ENCODE results near the gene EP400. TPM values are rescaled to one million over a fixed set of nuclear protein-coding genes. Genes with fewer than 3 reads are reported as not detected.

EP400 gene
- total and polyA plus RNA-seq, 7 experiments from 2014 or later = 2.8 to 86.8 (median 79.5) TPM

- peaks cover 0 to 66% (median 9%) of the 10 kb centered on the region in 3 experiments for H3K36me3 ChIP-seq (ENCODE audit: control insufficient read depth in 2 of 3, insufficient read depth in 3 of 3, low read length in 3 of 3)
- CTCF ChIA-PET = no interaction called here
- no peak overlapping the region for H3K27ac ChIP-seq (ENCODE audit: low read depth, low read length)
- no peak overlapping the region for H3K4me3 ChIP-seq (ENCODE audit: low read length)
- Mint-ChIP-seq H3K4me3 (no peak overlapping the region), H3K9me3 (no peaks in the 10 kb centered on the region), H3K4me1 (peaks cover 0 to 4% (median 0%) of the 10 kb centered on the region in 7 donors), H3K36me3 (peaks cover 4 to 35% (median 16%) of the 10 kb centered on the region in 5 donors), H3K27ac (peak overlapping the region in 2 of 9 donors; percentile 6 to 66), H3K27me3 (no peaks in the 10 kb centered on the region)
- POLR2A ChIA-PET = no interaction called here
- DNase-seq = no peak
- no peaks in the 10 kb centered on the region for H3K27me3 ChIP-seq (ENCODE audit: control insufficient read depth in 2 of 2, insufficient read depth in 2 of 2, low read length in 2 of 2)
- no peak for ATAC-seq
- H3K4me1 ChIP-seq (ENCODE audit: control insufficient read depth in 2 of 2, insufficient read depth in 2 of 2, low read length in 2 of 2) = no peaks in the 10 kb centered on the region
- intact Hi-C loops (cut with micrococcal nuclease) = no loop called here
- H3K9me3 ChIP-seq (ENCODE audit: control insufficient read depth in 2 of 3, low read length in 3 of 3) = no peaks in the 10 kb centered on the region
Observed at GRCh38 chr12:132111654-132112304, 162.0 kb downstream of the EP400 start.

GRCh38 chr12:132114667-132115066, 164.9 kb downstream of the EP400 start:
- ChIA-PET POLR2A (no interaction called here), CTCF (no interaction called here)
- DNase-seq (no peak), ATAC-seq (no peak)
- Mint-ChIP-seq H3K9me3 (no peaks in the 10 kb centered on the region), H3K4me1 (peaks cover 0 to 2% (median 0%) of the 10 kb centered on the region in 7 donors), H3K27me3 (no peaks in the 10 kb centered on the region), H3K27ac (no peak overlapping the region), H3K36me3 (peaks cover 4 to 25% (median 13%) of the 10 kb centered on the region in 5 donors), H3K4me3 (no peak overlapping the region)
- Histone ChIP-seq H3K4me3 (ENCODE audit: low read length) (no peak overlapping the region), H3K27me3 (ENCODE audit: control insufficient read depth in 2 of 2, insufficient read depth in 2 of 2, low read length in 2 of 2) (no peaks in the 10 kb centered on the region), H3K27ac (ENCODE audit: low read depth, low read length) (no peak overlapping the region), H3K36me3 (ENCODE audit: control insufficient read depth in 2 of 3, insufficient read depth in 3 of 3, low read length in 3 of 3) (peaks cover 0 to 58% (median 9%) of the 10 kb centered on the region in 3 experiments), H3K4me1 (ENCODE audit: control insufficient read depth in 2 of 2, insufficient read depth in 2 of 2, low read length in 2 of 2) (no peaks in the 10 kb centered on the region), H3K9me3 (ENCODE audit: control insufficient read depth in 2 of 3, low read length in 3 of 3) (no peaks in the 10 kb centered on the region)
- intact Hi-C loops (cut with micrococcal nuclease) = no loop called here

DNA sequence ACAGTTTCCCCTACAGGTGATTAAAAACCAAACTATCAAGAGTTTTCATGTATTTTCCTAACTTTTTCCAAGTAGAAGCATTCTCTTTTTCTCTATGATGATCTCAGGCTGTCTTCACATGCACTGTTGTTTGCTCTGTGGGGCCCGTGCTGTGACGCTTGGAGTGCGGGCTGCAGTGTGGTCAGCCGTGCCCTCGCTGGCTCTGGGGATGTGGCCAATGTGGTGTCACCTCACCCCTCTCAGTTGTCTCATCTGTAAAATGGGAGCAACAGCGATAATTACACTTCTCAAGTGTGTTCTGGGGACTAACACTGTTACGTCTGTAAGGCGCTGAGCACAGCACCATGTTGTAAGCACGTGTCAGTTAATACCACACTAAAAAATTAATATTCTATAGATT, 165.8 kb downstream of the EP400 start:
- H3K9me3 ChIP-seq (ENCODE audit: control insufficient read depth in 2 of 3, low read length in 3 of 3) = no peaks in the 10 kb centered on the region
- ChIA-PET CTCF (no interaction called here), POLR2A (no interaction called here)
- no peak overlapping the region for H3K4me3 Mint-ChIP-seq
- no peaks in the 10 kb centered on the region for H3K27me3 Mint-ChIP-seq
- H3K36me3 Mint-ChIP-seq = peaks cover 4 to 23% (median 10%) of the 10 kb centered on the region in 5 donors
- H3K4me1 Mint-ChIP-seq = peaks cover 0 to 2% (median 0%) of the 10 kb centered on the region in 7 donors
- peaks cover 0 to 54% (median 5%) of the 10 kb centered on the region in 3 experiments for H3K36me3 ChIP-seq (ENCODE audit: control insufficient read depth in 2 of 3, insufficient read depth in 3 of 3, low read length in 3 of 3)
- no peak for DNase-seq
- H3K27ac Mint-ChIP-seq = no peak overlapping the region
- H3K9me3 Mint-ChIP-seq = no peaks in the 10 kb centered on the region
- H3K4me1 ChIP-seq (ENCODE audit: control insufficient read depth in 2 of 2, insufficient read depth in 2 of 2, low read length in 2 of 2) = no peaks in the 10 kb centered on the region
- no peak for ATAC-seq
- H3K27ac ChIP-seq (ENCODE audit: low read depth, low read length) = no peak overlapping the region
- no peak overlapping the region for H3K4me3 ChIP-seq (ENCODE audit: low read length)
- H3K27me3 ChIP-seq (ENCODE audit: control insufficient read depth in 2 of 2, insufficient read depth in 2 of 2, low read length in 2 of 2) = no peaks in the 10 kb centered on the region
- intact Hi-C loops (cut with micrococcal nuclease) = no loop called here

DNA sequence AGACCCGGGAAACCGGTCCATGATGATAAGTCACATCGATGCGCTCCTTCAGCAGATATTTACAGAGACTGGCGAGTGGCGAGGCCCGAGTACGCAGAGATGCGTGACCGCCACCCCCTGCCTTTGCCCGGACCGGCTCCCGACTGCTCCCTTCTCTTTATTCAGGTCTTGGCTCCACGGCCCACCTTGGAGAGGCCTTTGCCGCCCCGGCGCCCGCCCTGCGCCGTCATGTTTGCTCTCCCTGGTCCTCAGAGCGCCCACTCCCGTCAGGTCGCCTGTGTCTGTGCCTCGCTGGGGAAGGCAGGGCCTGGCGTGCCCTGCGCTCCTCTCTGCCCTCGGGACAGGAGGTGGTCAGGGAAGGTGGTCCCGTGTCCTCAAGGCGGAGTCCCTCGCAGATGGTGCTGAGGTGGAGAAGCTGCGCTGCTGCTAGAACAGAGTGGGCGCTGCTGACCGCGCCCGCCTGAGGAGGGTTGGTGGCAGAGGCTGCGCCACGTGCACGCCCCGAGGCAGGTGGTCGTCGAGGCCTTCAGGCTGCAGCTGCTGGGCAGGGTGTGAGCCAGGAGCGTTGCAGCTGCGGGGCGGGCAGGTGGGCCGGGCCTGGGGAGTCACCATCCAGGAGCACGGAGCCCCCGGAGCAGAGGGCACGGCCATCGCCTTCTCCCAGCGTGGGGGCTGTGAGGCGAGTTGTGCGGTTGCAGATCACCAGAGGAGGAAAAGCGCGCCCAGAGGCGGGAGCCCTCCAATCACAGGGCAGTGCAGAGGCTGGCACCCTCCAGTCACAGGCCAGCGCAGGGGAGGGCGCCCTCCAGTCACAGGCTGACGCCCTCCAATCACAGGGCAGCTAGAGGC, 167.2 kb downstream of the EP400 start:
- no peaks in the 10 kb centered on the region for H3K9me3 Mint-ChIP-seq
- no peaks in the 10 kb centered on the region for H3K27me3 Mint-ChIP-seq
- no peak overlapping the region for H3K4me3 Mint-ChIP-seq
- Histone ChIP-seq H3K27me3 (ENCODE audit: control insufficient read depth in 2 of 2, insufficient read depth in 2 of 2, low read length in 2 of 2) (no peaks in the 10 kb centered on the region), H3K36me3 (ENCODE audit: control insufficient read depth in 2 of 3, insufficient read depth in 3 of 3, low read length in 3 of 3) (peaks cover 5 to 52% (median 7%) of the 10 kb centered on the region in 3 experiments), H3K9me3 (ENCODE audit: control insufficient read depth in 2 of 3, low read length in 3 of 3) (no peaks in the 10 kb centered on the region), H3K4me1 (ENCODE audit: control insufficient read depth in 2 of 2, insufficient read depth in 2 of 2, low read length in 2 of 2) (no peaks in the 10 kb centered on the region), H3K4me3 (ENCODE audit: low read length) (no peak overlapping the region), H3K27ac (ENCODE audit: low read depth, low read length) (no peak overlapping the region)
- POLR2A ChIA-PET = no interaction called here
- CTCF ChIA-PET = no interaction called here
- intact Hi-C loops (cut with micrococcal nuclease) = no loop called here
- peaks cover 0 to 2% (median 0%) of the 10 kb centered on the region in 7 donors for H3K4me1 Mint-ChIP-seq
- H3K27ac Mint-ChIP-seq = no peak overlapping the region
- no peak for ATAC-seq
- H3K36me3 Mint-ChIP-seq = peaks cover 0 to 19% (median 4%) of the 10 kb centered on the region in 5 donors
- no peak for DNase-seq

DNA sequence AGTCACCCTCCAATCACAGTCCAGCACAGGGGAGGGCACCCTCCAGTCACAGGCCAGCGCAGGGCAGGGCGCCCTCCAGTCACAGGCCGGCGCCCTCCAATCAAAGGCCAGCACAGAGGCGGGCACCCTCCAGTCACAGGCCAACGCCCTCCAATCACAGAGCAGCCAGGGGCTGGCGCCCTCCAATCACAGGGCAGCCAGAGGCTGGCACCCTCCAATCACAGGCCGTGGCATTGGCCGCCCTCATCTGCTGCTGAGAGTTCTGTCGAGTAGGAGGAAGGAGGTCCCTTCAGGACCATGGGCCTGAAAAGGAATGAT, 167.8 kb downstream of the EP400 start:
- H3K27me3 ChIP-seq (ENCODE audit: control insufficient read depth in 2 of 2, insufficient read depth in 2 of 2, low read length in 2 of 2) = no peaks in the 10 kb centered on the region
- no peaks in the 10 kb centered on the region for H3K4me1 ChIP-seq (ENCODE audit: control insufficient read depth in 2 of 2, insufficient read depth in 2 of 2, low read length in 2 of 2)
- Mint-ChIP-seq H3K4me1 (peaks cover 0 to 2% (median 0%) of the 10 kb centered on the region in 7 donors), H3K4me3 (no peak overlapping the region), H3K36me3 (peaks cover 0 to 25% (median 4%) of the 10 kb centered on the region in 5 donors), H3K27ac (no peak overlapping the region), H3K9me3 (no peaks in the 10 kb centered on the region), H3K27me3 (no peaks in the 10 kb centered on the region)
- peaks cover 5 to 55% (median 7%) of the 10 kb centered on the region in 3 experiments for H3K36me3 ChIP-seq (ENCODE audit: control insufficient read depth in 2 of 3, insufficient read depth in 3 of 3, low read length in 3 of 3)
- H3K27ac ChIP-seq (ENCODE audit: low read depth, low read length) = no peak overlapping the region
- ChIA-PET POLR2A (no interaction called here), CTCF (no interaction called here)
- intact Hi-C loops (cut with micrococcal nuclease) = no loop called here
- H3K9me3 ChIP-seq (ENCODE audit: control insufficient read depth in 2 of 3, low read length in 3 of 3) = no peaks in the 10 kb centered on the region
- DNase-seq = no peak
- no peak overlapping the region for H3K4me3 ChIP-seq (ENCODE audit: low read length)
- no peak for ATAC-seq

- CTCF ChIA-PET = no interaction called here
- Mint-ChIP-seq H3K36me3 (peaks cover 4 to 23% (median 8%) of the 10 kb centered on the region in 5 donors), H3K27me3 (no peaks in the 10 kb centered on the region), H3K27ac (no peak overlapping the region), H3K9me3 (no peaks in the 10 kb centered on the region), H3K4me1 (no peaks in the 10 kb centered on the region), H3K4me3 (no peak overlapping the region)
- no peaks in the 10 kb centered on the region for H3K4me1 ChIP-seq (ENCODE audit: control insufficient read depth in 2 of 2, insufficient read depth in 2 of 2, low read length in 2 of 2)
- no peaks in the 10 kb centered on the region for H3K9me3 ChIP-seq (ENCODE audit: control insufficient read depth in 2 of 3, low read length in 3 of 3)
- no peak for DNase-seq
- no peak overlapping the region for H3K4me3 ChIP-seq (ENCODE audit: low read length)
- H3K27me3 ChIP-seq (ENCODE audit: control insufficient read depth in 2 of 2, insufficient read depth in 2 of 2, low read length in 2 of 2) = no peaks in the 10 kb centered on the region
- H3K27ac ChIP-seq (ENCODE audit: low read depth, low read length) = no peak overlapping the region
- H3K36me3 ChIP-seq (ENCODE audit: control insufficient read depth in 2 of 3, insufficient read depth in 3 of 3, low read length in 3 of 3) = peaks cover 5 to 48% (median 7%) of the 10 kb centered on the region in 3 experiments
- POLR2A ChIA-PET = no interaction called here
- intact Hi-C loops (cut with micrococcal nuclease) = no loop called here
- ATAC-seq = no peak
Observed at GRCh38 chr12:132118876-132119275, 169.1 kb downstream of the EP400 start.

Data from naive thymus-derived CD4-positive, alpha-beta T cell (primary cell).